Measurements from ENCODE around the gene ZNF117.
"Not testable (repeated sequence)": the region's sequence is repeated elsewhere in the genome, so short reads cannot be mapped to it uniquely, and the experiment has no call there.

The ZNF117 gene

DNA sequence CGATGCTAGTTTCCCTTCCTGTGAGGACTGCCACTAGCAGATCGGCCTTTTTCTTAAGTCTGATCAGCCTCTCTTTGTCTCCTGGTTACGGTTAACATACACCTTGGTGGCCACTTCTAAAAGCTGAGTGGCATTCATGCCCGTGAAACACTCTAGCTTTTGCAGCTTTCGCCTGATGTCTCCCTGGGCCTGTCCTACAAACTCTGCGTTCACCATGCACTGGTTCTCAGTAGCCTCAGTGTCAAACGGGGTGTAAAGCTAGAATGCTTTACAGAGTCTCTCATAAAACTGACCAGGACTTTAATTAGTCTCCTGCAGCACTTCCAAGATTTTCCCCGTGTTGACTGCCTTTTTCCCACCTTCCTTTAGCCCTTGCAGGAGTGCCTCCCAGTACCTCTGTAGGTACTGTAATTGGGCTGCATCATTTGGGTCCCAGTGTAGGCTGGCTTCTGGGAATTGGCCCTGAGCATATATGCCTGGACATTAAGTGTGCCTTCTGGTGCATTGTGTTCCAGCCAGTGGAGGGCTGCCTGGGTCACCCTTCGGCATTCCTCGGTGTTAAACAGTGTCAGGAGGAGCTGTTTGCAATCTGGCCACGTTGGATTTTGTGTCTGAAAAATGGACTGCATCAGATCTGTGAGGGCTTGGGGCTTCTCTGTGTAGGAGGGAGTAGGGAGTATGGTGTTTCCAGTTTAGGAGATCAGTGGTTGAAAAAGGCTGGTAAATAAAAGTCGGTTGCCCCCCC is 6.5 kb upstream of the ZNF117 start:
- DNase-seq (ENCODE audit: low spot score): no peak

GRCh38 chr7:64996305-64996704 is 5.5 kb upstream of the ZNF117 start:
- DNase-seq (ENCODE audit: low spot score): no peak

DNA sequence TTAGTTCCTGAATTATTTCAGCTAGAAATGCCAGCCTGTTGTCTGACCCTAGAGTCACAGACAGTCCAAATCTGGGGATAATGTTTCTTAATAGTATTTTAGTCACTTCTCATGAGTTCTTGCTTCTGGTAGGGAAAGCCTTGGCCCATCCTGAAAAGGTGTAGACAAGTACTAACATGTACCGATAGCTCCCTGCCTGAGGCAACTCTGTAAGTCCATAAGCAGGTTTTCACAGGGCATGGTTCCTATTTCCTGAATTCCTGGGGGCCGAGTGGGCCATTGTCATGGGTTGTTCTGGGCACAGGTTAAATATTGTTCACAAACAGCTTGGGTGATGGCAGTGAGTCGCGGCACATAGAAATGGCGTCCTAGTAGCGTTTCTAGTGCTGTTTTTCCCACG is 3.1 kb upstream of the ZNF117 start:
- no peak for DNase-seq (ENCODE audit: low spot score)

- DNase-seq (ENCODE audit: low spot score): no peak
Measured at GRCh38 chr7:64992971-64993370, 2.1 kb upstream of the ZNF117 start.

DNA sequence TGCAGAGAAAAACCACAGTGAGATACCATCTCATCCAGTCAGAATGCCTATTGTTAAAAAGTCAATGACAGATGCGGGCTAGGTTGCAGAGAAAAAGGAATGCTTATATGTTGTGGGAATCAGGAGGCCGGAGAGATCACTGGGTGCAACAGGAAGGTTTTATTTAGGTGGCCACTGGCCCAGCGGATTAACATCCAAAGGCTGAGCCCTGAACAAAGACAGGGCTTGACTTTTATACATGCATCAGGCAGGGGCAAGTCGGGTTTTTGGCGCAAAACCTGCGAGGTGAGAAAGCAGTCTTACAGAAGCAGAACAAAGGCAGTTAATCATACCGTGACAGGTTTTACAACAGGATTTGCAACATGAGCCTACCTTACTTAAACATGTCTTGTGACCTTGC is 620 bp downstream of the ZNF117 start:
- no peak for DNase-seq (ENCODE audit: low spot score)

GRCh38 chr7:64978497-64979203 is 12.2 kb downstream of the ZNF117 start:
- no peak for DNase-seq (ENCODE audit: low spot score)

DNA sequence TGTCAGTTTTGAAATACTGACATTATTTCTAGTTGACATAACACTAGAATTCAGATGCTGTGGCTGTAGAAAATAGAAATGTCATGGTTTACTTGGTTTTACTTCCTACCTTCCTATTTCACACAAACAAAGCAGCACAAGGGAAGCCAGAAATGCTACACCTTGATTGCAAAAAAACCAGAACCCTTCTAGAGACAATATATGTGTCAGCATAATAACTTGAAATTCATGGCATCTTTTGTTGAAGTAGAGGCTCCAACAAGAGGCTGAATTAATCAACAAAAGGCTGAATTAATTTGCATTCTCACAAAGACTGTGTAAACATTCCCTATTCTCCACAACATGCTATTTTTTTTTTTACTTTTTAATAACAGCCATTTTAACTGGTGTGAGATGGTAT is 25.2 kb downstream of the ZNF117 start:
- DNase-seq (ENCODE audit: low spot score): no peak

DNA sequence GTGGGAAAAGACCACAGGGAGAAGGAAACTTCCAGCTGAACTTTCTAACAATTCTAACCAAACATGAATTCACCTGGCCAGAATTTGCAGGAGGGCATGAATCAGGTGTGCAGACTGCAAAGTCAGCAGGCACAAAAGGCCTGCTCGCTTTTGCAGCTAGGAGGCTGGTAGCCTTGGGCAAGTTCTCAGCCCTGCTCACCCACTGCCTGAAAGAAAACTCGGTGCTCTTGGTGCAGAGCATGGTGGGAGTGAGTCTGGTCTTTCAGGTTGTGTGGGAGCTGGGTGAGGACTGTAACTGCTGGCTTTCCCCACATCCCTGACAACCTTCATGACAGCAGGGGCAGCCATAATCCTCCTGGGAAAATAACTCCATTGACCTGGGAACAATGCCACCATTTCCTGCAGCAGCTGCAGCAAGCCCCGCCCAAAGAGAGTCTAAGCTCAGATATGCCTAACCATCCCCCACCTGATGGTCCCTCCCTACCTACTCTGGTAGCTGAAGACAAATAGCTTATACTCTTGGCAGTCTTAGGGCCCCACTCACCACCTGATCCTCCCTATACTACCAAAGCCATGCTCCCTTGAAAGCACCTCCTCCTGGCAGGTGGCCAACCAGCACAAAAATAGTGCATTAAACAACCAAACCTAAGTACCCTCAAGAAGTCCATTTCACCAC is 31.6 kb downstream of the ZNF117 start:
- DNase-seq (ENCODE audit: low spot score): no peak

GRCh38 chr7:64951250-64951848 is 39.5 kb downstream of the ZNF117 start:
- DNase-seq (ENCODE audit: low spot score): peak; percentile 51

GRCh38 chr7:64950673-64951072 is 40.2 kb downstream of the ZNF117 start:
- not testable (repeated sequence) for DNase-seq (ENCODE audit: low spot score)

DNA sequence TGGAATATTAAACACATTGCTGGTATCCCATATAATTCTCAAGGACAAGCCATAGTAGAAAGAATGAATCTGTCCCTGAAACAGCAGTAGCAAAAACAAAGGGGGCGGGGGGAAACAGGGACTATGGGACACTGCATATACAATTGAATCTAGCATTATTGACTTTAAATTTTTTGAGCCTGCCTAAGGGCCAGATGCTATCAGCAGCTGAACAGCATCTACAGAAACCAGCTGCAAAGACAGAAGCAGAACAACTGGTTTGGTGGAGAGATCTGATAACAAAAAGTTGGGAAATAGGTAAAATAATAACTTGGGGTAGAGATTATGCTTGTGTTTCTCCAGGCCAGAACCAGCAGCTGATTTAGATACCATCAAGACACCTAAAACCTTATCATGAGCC is 42.1 kb downstream of the ZNF117 start:
- not testable (repeated sequence) for DNase-seq (ENCODE audit: low spot score)

DNA sequence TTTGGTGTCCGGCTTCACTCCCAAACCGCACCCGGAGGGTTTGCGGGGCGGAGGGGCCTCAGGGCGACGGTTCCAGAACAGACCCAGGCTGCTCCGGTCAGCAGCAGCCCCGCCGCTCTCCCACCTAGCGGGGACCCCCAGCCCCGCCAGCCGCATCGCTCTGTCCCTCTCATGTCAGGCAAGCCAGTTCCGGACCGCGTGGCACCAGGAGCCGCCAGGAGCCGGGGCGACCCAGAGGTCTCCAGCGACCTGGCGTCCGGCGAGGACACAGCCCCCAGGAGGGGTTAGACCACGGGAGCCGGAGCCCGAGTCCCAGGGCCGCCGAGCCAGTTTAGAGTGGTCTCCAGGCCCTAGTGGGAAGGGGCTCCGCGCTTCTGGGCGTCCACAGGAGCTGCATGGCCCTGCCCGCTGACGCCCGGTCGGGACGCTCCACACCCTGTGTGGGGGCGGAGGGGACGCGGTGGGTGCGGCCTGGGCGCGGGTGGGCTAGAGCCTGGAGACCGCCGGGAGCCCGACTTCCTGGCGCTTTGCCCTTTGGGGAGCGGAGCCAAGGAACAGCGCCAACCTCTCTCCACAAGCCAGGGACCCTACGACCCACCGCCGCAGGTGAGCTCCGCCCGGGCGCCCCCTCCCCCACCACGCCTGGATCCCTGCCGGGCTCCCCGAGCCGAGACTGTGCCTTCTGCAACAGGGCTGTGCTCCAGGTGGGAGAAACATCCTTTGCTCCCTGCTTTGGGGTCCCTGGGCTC is 43.4 kb downstream of the ZNF117 start:
- peak; percentile 27 for DNase-seq (ENCODE audit: low spot score)

DNA sequence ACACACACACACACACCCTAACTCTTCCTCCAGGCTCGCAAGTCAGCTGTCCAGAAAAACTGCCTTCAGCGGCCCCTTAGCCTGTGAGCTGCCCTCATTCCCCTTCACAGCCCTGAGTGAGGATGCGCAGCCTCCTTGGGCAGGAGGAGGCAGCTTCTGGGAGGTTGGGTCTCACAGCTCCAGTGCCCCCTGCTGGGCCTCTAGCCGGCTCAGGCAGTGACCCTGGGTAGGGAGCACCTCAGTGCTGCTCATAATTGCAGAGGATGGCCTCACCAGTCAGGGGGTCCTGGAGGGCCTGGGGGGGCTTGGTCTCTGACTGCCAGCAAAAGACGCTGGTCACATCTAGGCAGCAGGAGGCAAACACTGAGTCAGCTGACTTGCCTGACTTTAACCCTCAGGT is 44.1 kb downstream of the ZNF117 start:
- DNase-seq (ENCODE audit: low spot score): peak; percentile 75

GRCh38 chr7:64945503-64946175 is 45.2 kb downstream of the ZNF117 start:
- no peak for DNase-seq (ENCODE audit: low spot score)

- not testable (repeated sequence) for DNase-seq (ENCODE audit: low spot score)
Measured at GRCh38 chr7:64944667-64945502, 46.0 kb downstream of the ZNF117 start.

DNA sequence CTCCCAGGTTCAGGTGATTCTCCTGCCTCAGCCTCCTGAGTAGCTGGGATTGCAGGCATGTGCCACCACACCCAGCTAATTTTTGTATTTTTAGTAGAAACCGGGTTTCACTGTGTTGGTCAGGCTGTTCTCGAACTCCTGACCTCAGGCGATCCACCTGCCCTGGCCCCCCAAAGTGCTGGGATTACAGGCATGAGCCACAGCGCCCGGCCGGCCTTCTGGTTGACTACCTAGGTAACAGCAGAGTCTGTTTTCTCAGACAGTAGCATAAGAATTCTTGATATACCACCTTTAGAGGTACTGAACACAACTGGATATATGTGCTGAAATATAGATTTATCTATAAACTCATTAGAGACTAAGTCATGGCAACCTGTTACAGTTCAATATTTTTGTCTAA is 50.8 kb downstream of the ZNF117 start:
- DNase-seq (ENCODE audit: low spot score): not testable (repeated sequence)

DNA sequence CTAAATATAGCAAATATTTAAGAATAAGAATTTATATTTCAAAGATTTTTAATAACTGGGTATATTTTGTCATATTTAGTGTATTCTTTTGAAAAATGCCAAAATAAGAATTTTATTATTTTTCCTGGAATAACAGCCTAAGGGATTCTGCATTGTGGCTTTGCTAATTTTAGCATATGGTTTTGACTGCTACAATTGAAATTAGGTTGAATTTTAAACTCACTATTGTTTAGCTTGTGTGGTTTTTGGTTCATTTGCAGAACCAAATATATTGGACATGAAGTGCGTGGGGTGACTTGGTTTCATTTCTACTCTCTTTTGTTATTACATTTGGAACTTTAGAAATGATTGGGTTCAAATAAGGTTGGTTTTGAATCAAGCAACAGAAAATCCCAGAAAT is 52.3 kb downstream of the ZNF117 start:
- no peak for DNase-seq (ENCODE audit: low spot score)

DNA sequence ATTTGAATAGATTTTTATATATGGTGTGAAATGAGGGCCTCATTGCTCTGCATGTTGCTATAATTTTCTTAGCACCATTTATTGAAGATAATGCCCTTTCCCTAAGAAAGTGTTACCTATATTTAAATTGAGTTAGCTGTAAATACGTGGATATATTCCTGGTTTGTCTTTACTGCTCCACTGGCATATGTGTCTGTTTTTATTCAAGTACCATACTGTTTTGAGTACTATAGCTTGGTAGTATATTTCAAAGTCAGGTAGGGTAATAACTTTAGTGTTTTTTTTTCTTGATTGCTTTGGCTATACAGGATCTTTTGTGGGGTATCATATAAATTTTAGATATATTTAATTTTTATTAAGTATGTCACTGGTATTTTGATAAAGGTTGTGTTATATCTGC is 56.4 kb downstream of the ZNF117 start:
- no peak for DNase-seq (ENCODE audit: low spot score)

GRCh38 chr7:64928252-64929187 is 62.3 kb downstream of the ZNF117 start:
- not testable (repeated sequence) for DNase-seq (ENCODE audit: low spot score)
